Articular chondrocyte of knee joint (primary cell): Measurements from ENCODE around the gene OR52A1. TPM values are rescaled to one million over a fixed set of nuclear protein-coding genes. Genes with fewer than 3 reads are reported as not detected.

Experiments used
- total RNA-seq: library from RNA; depleted of rRNA; stranded (reverse); fragments of >200 nt; gene quantifications from 2 replicates; pipeline ENCODE4 v1.2.3, GENCODE V29; 2012

OR52A1 gene
- not detected in 2 replicates for total RNA-seq

GRCh38 chr11:5154657-5155056 is at the start of gene OR52A1:
TSS of gene OR52A1 (minus strand) at chr11:5154757. CDS start at chr11:5152369, 2,388 bp downstream.

GRCh38 chr11:5200582-5200981 is 46.0 kb upstream of the OR52A1 start, which contains the start of gene OR51V1:
TSS of gene OR51V1 (minus strand) at chr11:5200682. CDS start at chr11:5200682, 0 bp downstream.

GRCh38 chr11:5137996-5138395 is 16.6 kb downstream of the OR52A1 start, which contains the start of gene OR52A5:
TSS of gene OR52A5 (minus strand) at chr11:5138356. CDS start at chr11:5132642, 5,714 bp downstream.

Other genes starting within 250 kb of the OR52A1 start
- gene OR51G2, start 235.4 kb downstream of the OR52A1 start, total RNA-seq: not detected in 2 replicates
- not detected in 2 replicates for gene OR51G1, start 230.4 kb downstream of the OR52A1 start, total RNA-seq
- gene OR51A4, start 207.2 kb downstream of the OR52A1 start, total RNA-seq: not detected in 2 replicates
- not detected in 2 replicates for gene OR51A2, start 199.0 kb downstream of the OR52A1 start, total RNA-seq
- not detected in 2 replicates for gene OR51L1, start 159.9 kb downstream of the OR52A1 start, total RNA-seq
- gene OR52J3, start 108.2 kb downstream of the OR52A1 start, total RNA-seq: not detected in 2 replicates
- not detected in 2 replicates for gene OR52E2, start 95.1 kb downstream of the OR52A1 start, total RNA-seq
- gene OR52E1, start 85.2 kb downstream of the OR52A1 start, total RNA-seq: not detected in 2 replicates
- gene OR52A5, start 16.4 kb downstream of the OR52A1 start, total RNA-seq: not detected in 2 replicates
- not detected in 2 replicates for gene OR51V1, start 45.9 kb upstream of the OR52A1 start, total RNA-seq
- not detected in 2 replicates for gene HBB, start 72.3 kb upstream of the OR52A1 start, total RNA-seq
- gene HBD, start 79.7 kb upstream of the OR52A1 start, total RNA-seq: not detected in 2 replicates
- gene HBG1, start 95.1 kb upstream of the OR52A1 start, total RNA-seq: not detected in 2 replicates
- gene HBG2, start 100.0 kb upstream of the OR52A1 start, total RNA-seq: not detected in 2 replicates
- not detected in 2 replicates for gene HBE1, start 115.2 kb upstream of the OR52A1 start, total RNA-seq
- not detected in 2 replicates for gene OR51B4, start 147.2 kb upstream of the OR52A1 start, total RNA-seq
- gene OR51B2, start 169.5 kb upstream of the OR52A1 start, total RNA-seq: not detected in 2 replicates
- gene OR51B5, start 188.8 kb upstream of the OR52A1 start, total RNA-seq: 0.11 and 0.26 TPM in 2 replicates
- not detected in 2 replicates for gene OR51B6, start 196.8 kb upstream of the OR52A1 start, total RNA-seq
- not detected in 2 replicates for gene OR51M1, start 229.1 kb upstream of the OR52A1 start, total RNA-seq